Keratinocyte (primary cell): ENCODE measurements around the gene ARL13B. TPM values are rescaled to one million over a fixed set of nuclear protein-coding genes. Genes with fewer than 3 reads are reported as not detected.
A peak's percentile ranks its signal among the peaks of the same experiment; 100 is the strongest.

Experiments used
- DNase-seq: peaks from one replicate; pipeline ENCODE4 v3.0.0-alpha.2; 2011; ENCODE audit warnings: low read depth, missing footprints, low spot score
- FAIRE-seq: peaks from 2 replicates; lab custom pipeline; 2011; peaks lifted over from hg19 to GRCh38; lab: Jason Lieb, UNC
- H2AFZ ChIP-seq: 2 replicates; pipeline ENCODE4 v1.6.0; 2012; ENCODE audit warnings: low read length, control low read depth, inconsistent platforms; ENCODE audit not compliant: control insufficient read depth
- H3K27ac ChIP-seq: 2 replicates; pipeline ENCODE4 v1.5.1; 2011; ENCODE audit warnings: low read length; ENCODE audit not compliant: control insufficient read depth, insufficient read depth
- H3K27me3 ChIP-seq: 3 replicates; pipeline ENCODE4 v1.6.0; 2011; ENCODE audit warnings: low read length; ENCODE audit not compliant: control insufficient read depth, insufficient read depth; ENCODE audit errors: extremely low read depth
- H3K36me3 ChIP-seq, 2 experiments: 2 replicates in 1 of 2; 3 replicates in 1 of 2; pipeline ENCODE4 v1.5.1; 2011; ENCODE audit warnings: low read length in 2 of 2, mild to moderate bottlenecking in 1 of 2; ENCODE audit not compliant: control insufficient read depth in 2 of 2, insufficient read depth in 2 of 2; ENCODE audit errors: extremely low read depth in 1 of 2
- H3K4me1 ChIP-seq: 3 replicates; pipeline ENCODE4 v1.5.1; 2011; ENCODE audit warnings: low read length; ENCODE audit not compliant: control insufficient read depth, insufficient read depth; ENCODE audit errors: extremely low read depth
- H3K4me2 ChIP-seq: 3 replicates; pipeline ENCODE4 v1.6.0; 2011; ENCODE audit warnings: low read depth, low read length; ENCODE audit not compliant: control insufficient read depth, insufficient read depth; ENCODE audit errors: extremely low read depth
- H3K4me3 ChIP-seq, 3 experiments: fragments of 200-600 bp in 1 of 3; sonication (generic) in 1 of 3; 2 replicates in 2 of 3; 3 replicates in 1 of 3; pipeline ENCODE4 v1.5.1; 2011 to 2016; ENCODE audit warnings: low read length in 3 of 3, mild to moderate bottlenecking in 3 of 3, control low read depth in 2 of 3, inconsistent platforms in 1 of 3, low read depth in 1 of 3, mixed read lengths in 1 of 3, mixed run types in 1 of 3, moderate library complexity in 1 of 3; ENCODE audit not compliant: control insufficient read depth in 2 of 3, insufficient read depth in 2 of 3; ENCODE audit errors: extremely low read depth in 1 of 3
- H3K79me2 ChIP-seq: 2 replicates; pipeline ENCODE4 v1.6.0; 2012; ENCODE audit warnings: low read length; ENCODE audit not compliant: control insufficient read depth, insufficient read depth
- H3K9ac ChIP-seq: 3 replicates; pipeline ENCODE4 v1.6.0; 2011; ENCODE audit warnings: low read length; ENCODE audit not compliant: control insufficient read depth, insufficient read depth; ENCODE audit errors: extremely low read depth
- H3K9me1 ChIP-seq: 3 replicates; pipeline ENCODE4 v1.6.0; 2011; ENCODE audit warnings: low read length; ENCODE audit not compliant: control insufficient read depth, insufficient read depth; ENCODE audit errors: extremely low read depth
- H3K9me3 ChIP-seq: 2 replicates; pipeline ENCODE4 v1.5.1; 2012; ENCODE audit warnings: low read depth, low read length; ENCODE audit not compliant: control insufficient read depth
- H4K20me1 ChIP-seq: 3 replicates; pipeline ENCODE4 v1.6.0; 2011; ENCODE audit warnings: low read length; ENCODE audit not compliant: control insufficient read depth, insufficient read depth; ENCODE audit errors: extremely low read depth
- CTCF ChIP-seq, 3 experiments: IDR thresholded peaks in 1 of 3; conservative IDR thresholded peaks in 1 of 3; optimal IDR thresholded peaks in 1 of 3; 2 replicates in 2 of 3; 3 replicates in 1 of 3; pipeline versions ENCODE3 to v1.5.1; 2011; ENCODE audit warnings: low read length in 3 of 3, mild to moderate bottlenecking in 3 of 3, moderate library complexity in 2 of 3, control low read depth in 1 of 3, inconsistent platforms in 1 of 3; ENCODE audit not compliant: insufficient read depth in 2 of 3; ENCODE audit errors: extremely low read depth in 1 of 3
- EZH2 ChIP-seq: IDR thresholded peaks from one replicate; pipeline ENCODE4 v1.6.1; 2012; ENCODE audit warnings: inconsistent platforms, mild to moderate bottlenecking, low read length, moderate library complexity
- dilution Hi-C: fragments of 300-500 bp; cut with MboI; formaldehyde crosslinking; loops from one replicate; pipeline ENCODE4 v1.7.0; 2020; ENCODE audit warnings: low sequenced_read_pairs; ENCODE audit not compliant: extremely low pct_ligation_motif_present
- polyA plus RNA-seq, 5 experiments: library from polyadenylated mRNA; depleted of rRNA in 3 of 5; stranded (reverse) in 3 of 5; stranded (forward) in 1 of 5; unstranded in 1 of 5; fragments of >200 nt; gene quantifications; 1 replicate in 1 of 5; 2 replicates in 3 of 5; 3 replicates in 1 of 5; pipeline versions ENCODE4 v1.2.1 to v1.2.3, GENCODE V29; 2011 to 2012; ENCODE audit warnings: missing spikeins in 2 of 5, low read depth in 1 of 5, low replicate concordance in 1 of 5

ARL13B gene
- polyA plus RNA-seq, 1 donor (not counting 4 experiments of a cell fraction or from before 2014, with no cell fraction given) = 6.8 TPM

GRCh38 chr3:94062513-94063404 lies 82.8 kb downstream of the ARL13B start, which contains the start of the genes DHFR2 and NSUN3:
TSS of gene DHFR2 (minus strand) at chr3:94062916. CDS start at chr3:94061511, 1,405 bp downstream.
TSS of gene NSUN3 (plus strand) at chr3:94063061. CDS start at chr3:94063127, 66 bp downstream.
- peak within 1 kb of the TSS; percentile 95 for H3K27ac ChIP-seq

GRCh38 chr3:94063496-94064119 lies 83.7 kb downstream of the ARL13B start:
- H3K9ac ChIP-seq = peak overlapping the region; percentile 97
- H3K27me3 ChIP-seq = no peaks in the 10 kb centered on the region
- peak overlapping the region; percentile 78 for H3K4me2 ChIP-seq
- no peaks in the 10 kb centered on the region for H3K4me1 ChIP-seq
- no peaks in the 10 kb centered on the region for H4K20me1 ChIP-seq
- H3K9me1 ChIP-seq = no peaks in the 10 kb centered on the region
- peak overlapping the region; percentile 96 for H2AFZ ChIP-seq
- H3K4me3 ChIP-seq = peak overlapping the region; percentile 66 to 97 (median 91)
- H3K9me3 ChIP-seq = no peaks in the 10 kb centered on the region
- TF ChIP-seq EZH2 = no peak
- TF ChIP-seq CTCF (optimal IDR thresholded peaks at IDR 0.05 in 1 of 3, IDR thresholded peaks at IDR 0.05 in 1 of 3, conservative IDR thresholded peaks at IDR 0.05 in 1 of 3; ENCODE audit: extremely low read depth in 1 of 3, insufficient read depth in 2 of 3, low read length in 3 of 3) = no peak
- peaks cover 0 to 2% of the 10 kb centered on the region in 2 experiments for H3K36me3 ChIP-seq
- dilution Hi-C loops = no loop called here
- no peak for FAIRE-seq
- DNase-seq = no peak
- H3K79me2 ChIP-seq = no peaks in the 10 kb centered on the region
- H3K27ac ChIP-seq = peak overlapping the region; percentile 95

More at GRCh38 chr3:94062513-94063404, 82.8 kb downstream of the ARL13B start, which contains the start of the genes DHFR2 and NSUN3:
- H3K27me3 ChIP-seq = no peaks in the 10 kb centered on the region
- H4K20me1 ChIP-seq = no peaks in the 10 kb centered on the region
- H3K36me3 ChIP-seq = peaks cover 0 to 2% of the 10 kb centered on the region in 2 experiments
- H3K4me1 ChIP-seq = no peaks in the 10 kb centered on the region
- H3K4me3 ChIP-seq = peak within 1 kb of the TSS; percentile 66 to 97 (median 91)
- H3K9me3 ChIP-seq = no peaks in the 10 kb centered on the region
- peak within 1 kb of the TSS; percentile 97 for H3K9ac ChIP-seq
- no peak for TF ChIP-seq CTCF (optimal IDR thresholded peaks at IDR 0.05 in 1 of 3, IDR thresholded peaks at IDR 0.05 in 1 of 3, conservative IDR thresholded peaks at IDR 0.05 in 1 of 3; ENCODE audit: extremely low read depth in 1 of 3, insufficient read depth in 2 of 3, low read length in 3 of 3)
- no peaks in the 10 kb centered on the region for H3K79me2 ChIP-seq
- no peaks in the 10 kb centered on the region for H3K9me1 ChIP-seq
- dilution Hi-C loops = no loop called here
- FAIRE-seq (peak; percentile 66), DNase-seq (peak; percentile 65)
- H2AFZ ChIP-seq = peak within 1 kb of the TSS; percentile 96
- H3K4me2 ChIP-seq = peak within 1 kb of the TSS; percentile 78
